Measurements from ENCODE around the gene HGFAC. TPM values are rescaled to one million over a fixed set of nuclear protein-coding genes. Genes with fewer than 3 reads are reported as not detected.
"Not testable (repeated sequence)": the region's sequence is repeated elsewhere in the genome, so short reads cannot be mapped to it uniquely, and the experiment has no call there.

Gene HGFAC
- total RNA-seq, 1 experiment from 2014 or later: not detected

- in situ Hi-C loops (cut with HindIII; ENCODE audit: low sequenced_read_pairs): no loop called here
- no peak for DNase-seq (ENCODE audit: low spot score)
Measured at GRCh38 chr4:3409571-3410091, 32.1 kb upstream of the HGFAC start.

GRCh38 chr4:3410401-3411135, 31.2 kb upstream of the HGFAC start:
- in situ Hi-C loops (cut with HindIII; ENCODE audit: low sequenced_read_pairs): no loop called here
- DNase-seq (ENCODE audit: low spot score): peak; percentile 62

- in situ Hi-C loops (cut with HindIII; ENCODE audit: low sequenced_read_pairs); DNase-seq (ENCODE audit: low spot score): not testable (repeated sequence)
Measured at GRCh38 chr4:3411190-3411589, 30.6 kb upstream of the HGFAC start.

DNA sequence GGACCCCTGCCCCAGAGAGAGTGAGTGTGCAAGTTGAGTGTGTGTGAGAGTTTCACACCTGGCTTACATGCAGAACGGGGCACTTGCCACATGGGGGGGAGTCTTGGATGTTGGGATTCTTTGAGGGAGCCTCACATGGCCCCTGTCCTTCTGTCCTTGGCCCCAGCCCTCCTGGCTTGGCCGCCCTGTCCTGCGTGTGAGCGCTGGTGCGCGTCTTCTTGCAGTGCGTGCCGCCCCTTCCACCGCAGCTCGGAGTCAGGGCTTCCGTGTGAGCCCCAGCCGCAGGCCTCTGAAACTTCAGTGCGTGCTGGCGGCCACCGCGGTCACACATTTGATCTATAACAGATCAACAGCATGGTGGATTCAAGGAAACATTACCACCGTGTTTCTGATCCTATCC, 30.1 kb upstream of the HGFAC start:
- in situ Hi-C loops (cut with HindIII; ENCODE audit: low sequenced_read_pairs): no loop called here
- DNase-seq (ENCODE audit: low spot score): no peak

DNA sequence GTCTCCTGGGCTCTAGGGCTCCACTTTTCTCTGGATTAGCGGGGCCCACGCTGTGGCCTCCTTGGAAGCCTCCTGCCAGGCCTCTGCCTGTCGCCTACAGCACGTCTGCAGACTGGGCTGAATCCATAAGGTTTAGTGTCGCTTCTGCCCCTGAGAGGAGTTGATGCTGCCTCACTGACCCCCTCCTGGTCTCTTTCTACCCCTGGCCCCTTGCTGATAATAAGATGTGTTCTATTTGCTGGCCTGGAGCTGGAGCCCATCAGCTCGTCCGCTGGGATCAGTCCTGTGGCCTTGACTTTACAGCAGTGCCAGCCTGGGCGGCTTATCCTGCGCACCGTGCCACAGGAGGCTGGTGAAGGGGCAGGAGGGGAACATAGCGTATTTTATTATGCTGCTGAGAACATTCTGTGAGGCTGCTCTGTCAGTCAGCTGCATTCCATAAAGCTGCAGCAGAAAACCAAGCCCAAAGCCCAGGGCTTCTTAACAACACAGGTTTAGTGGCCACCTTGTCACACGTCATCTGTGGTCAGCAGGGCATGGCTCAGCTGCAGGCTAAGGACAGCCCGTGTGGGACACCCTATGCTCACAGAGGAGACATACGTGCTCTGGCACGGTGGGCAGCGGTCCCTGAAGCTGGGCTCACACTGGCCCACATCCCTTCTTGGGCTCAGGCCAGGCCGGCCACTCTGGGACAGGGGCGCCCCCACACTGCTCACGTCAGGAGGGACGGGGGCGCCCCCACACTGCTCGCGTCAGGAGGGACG, 29.3 kb upstream of the HGFAC start:
- in situ Hi-C loops (cut with HindIII; ENCODE audit: low sequenced_read_pairs): no loop called here
- no peak for DNase-seq (ENCODE audit: low spot score)

DNA sequence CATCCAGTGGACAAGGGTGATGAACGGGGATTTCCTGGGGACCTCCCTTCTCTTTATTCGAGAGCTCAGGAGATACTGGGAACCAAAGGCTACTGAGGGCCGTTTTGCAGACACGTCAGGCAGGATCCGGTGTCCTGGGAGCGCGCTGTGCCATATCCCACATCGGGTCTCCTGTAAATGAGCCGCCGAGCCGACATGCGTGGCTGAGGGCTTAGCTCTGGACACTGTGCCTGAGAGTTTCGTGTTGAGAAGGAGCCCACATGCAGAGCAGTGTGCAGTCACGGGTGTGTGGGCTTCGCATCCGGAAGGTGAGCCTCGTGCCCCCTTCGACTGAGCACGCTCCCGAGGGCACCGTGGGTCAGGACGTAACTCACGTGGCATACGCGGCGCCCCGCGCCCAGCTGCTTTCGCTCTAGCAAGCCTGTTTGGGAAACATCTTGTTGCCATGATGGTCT, 28.5 kb upstream of the HGFAC start:
- in situ Hi-C loops (cut with HindIII; ENCODE audit: low sequenced_read_pairs): no loop called here

DNA sequence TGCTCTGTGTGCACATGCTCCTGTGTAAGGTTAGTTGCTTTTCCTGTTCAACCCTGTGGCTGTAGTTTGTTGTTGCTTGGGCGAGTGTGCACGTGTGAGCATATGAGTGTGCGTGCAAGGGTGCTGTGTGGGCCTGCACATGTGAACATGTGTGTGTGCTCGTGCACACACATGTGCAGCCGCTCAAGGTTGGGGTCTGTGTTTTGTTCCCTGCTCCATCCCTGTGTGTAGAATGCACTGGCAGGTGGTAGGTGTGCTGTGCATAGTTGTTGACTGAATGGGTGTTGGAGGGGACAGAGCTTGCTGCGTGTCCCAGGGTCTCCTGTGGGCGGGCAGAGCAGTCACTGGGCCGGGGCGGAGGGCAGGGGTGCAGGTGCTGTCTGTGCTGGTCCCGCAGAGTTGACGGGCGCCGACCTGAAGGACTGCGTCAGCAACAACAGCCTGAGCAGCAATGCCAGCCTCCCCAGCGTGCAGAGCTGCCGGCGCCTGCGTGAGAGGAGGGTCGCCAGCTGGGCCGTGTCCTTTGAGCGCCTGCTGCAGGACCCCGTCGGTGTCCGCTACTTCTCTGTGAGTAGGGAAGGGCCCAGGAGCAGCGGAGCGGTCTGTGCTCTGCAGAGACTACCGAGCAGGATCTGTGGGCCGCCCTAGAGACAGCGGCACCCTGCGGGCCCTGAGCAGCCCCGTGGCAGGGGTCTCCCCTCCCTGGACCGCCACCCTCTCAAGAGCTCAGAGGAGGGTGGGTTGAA, 27.9 kb upstream of the HGFAC start:
- no peak for DNase-seq (ENCODE audit: low spot score)
- in situ Hi-C loops (cut with HindIII; ENCODE audit: low sequenced_read_pairs): no loop called here

More for the DNA sequence above, 28.5 kb upstream of the HGFAC start:
- no peak for DNase-seq (ENCODE audit: low spot score)

DNA sequence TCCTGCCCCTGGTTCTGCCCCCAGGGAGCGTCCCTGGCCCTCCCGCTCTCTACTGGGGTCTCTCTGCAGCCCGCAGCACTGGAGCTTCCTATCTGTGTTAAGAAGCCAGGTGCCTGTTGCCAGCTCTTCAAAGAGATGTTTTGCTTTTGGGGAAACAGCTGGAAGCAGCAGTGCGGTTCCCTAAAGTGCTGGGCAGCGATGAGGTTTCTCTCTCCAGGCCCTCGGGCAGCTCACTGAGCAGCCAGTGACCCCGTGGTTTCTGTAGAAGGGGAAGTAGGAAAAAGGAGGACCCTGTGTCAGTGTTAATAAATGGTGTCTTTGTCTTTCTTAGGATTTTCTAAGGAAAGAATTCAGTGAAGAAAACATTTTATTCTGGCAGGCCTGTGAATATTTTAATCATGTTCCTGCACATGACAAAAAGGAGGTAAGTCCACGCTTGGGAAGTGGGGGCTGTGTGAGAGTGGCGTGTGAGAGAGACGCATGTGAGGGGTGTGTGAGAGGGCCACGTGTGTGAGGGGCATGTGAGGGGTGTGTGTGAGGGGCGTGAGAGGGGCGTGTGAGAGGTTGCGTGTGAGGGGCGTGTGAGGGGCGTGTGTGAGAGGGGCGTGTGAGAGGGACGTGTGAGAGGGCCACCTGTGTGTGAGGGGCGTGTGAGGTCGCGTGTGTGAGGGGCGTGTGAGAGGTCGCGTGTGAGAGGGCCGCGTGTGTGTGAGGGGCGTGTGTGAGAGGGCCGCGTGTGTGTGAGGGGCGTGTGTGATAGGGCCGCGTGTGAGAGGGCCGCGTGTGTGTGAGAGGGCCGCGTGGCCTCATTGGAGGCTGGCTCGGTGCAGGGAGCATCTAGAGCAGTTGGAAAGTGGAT, 27.1 kb upstream of the HGFAC start:
- no peak for DNase-seq (ENCODE audit: low spot score)
- in situ Hi-C loops (cut with HindIII; ENCODE audit: low sequenced_read_pairs): no loop called here

- in situ Hi-C loops (cut with HindIII; ENCODE audit: low sequenced_read_pairs): no loop called here
- no peak for DNase-seq (ENCODE audit: low spot score)
Measured at GRCh38 chr4:3415471-3416141, 26.2 kb upstream of the HGFAC start.

DNA sequence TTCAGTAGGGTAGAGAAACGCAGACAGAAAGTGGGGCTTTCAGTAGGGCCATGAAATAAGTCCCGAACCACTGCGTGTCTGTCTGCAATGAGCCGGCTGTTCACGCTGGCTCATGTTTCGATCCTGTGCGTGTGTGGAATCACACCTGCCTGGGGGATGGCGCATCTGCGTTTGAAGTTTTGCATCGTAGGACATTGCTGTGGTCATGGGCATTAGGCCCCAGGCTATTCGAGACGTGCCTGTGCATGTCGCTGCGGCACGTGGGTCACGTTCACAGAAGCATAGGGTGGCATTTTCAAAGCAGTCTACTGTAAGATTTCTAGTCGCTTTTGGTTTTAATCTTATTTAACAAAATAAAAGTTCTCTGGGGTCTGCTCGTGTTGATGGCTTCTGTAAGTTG, 25.5 kb upstream of the HGFAC start:
- in situ Hi-C loops (cut with HindIII; ENCODE audit: low sequenced_read_pairs): no loop called here
- DNase-seq (ENCODE audit: low spot score): no peak

DNA sequence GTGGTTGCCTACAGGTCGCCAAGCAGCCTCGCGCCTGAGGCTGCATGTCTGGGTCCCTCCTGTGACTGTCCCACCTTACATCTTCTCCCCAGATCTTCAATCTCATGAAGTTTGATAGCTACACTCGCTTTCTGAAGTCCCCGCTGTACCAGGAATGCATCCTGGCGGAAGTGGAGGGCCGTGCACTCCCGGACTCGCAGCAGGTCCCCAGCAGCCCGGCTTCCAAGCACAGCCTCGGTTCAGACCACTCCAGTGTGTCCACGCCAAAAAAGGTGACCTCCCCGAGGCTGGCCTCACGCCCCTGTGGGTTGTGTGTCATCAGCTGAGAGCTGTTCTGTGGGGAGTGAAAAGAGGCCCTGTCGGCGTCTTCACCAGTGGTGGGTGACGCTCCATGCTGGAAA, 24.9 kb upstream of the HGFAC start:
- DNase-seq (ENCODE audit: low spot score): no peak
- in situ Hi-C loops (cut with HindIII; ENCODE audit: low sequenced_read_pairs): no loop called here

- in situ Hi-C loops (cut with HindIII; ENCODE audit: low sequenced_read_pairs): no loop called here
- DNase-seq (ENCODE audit: low spot score): no peak
Measured at GRCh38 chr4:3417448-3417847, 24.3 kb upstream of the HGFAC start.

GRCh38 chr4:3418029-3418762, 23.6 kb upstream of the HGFAC start:
- in situ Hi-C loops (cut with HindIII; ENCODE audit: low sequenced_read_pairs): no loop called here
- no peak for DNase-seq (ENCODE audit: low spot score)

- in situ Hi-C loops (cut with HindIII; ENCODE audit: low sequenced_read_pairs): no loop called here
- DNase-seq (ENCODE audit: low spot score): peak; percentile 35
Measured at GRCh38 chr4:3419836-3420605, 21.7 kb upstream of the HGFAC start.

DNA sequence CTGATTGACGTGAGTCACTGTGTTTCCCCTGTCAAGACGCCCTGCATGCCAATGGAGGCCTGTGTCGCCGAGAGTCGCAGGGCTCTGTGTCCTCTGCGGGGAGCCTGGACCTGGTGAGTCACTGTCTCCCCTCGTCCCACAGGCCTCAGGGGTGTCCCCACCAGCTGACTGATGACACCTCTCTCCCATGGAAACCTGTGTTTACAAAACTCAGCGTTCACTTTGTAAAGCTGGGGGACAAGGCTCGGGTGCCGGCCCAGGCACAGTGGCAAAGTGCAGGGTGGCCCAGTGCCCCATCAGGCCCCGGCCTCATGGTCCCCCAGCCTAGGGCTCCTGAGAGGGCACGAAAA, 21.2 kb upstream of the HGFAC start:
- in situ Hi-C loops (cut with HindIII; ENCODE audit: low sequenced_read_pairs): no loop called here

GRCh38 chr4:3420956-3421355, 20.8 kb upstream of the HGFAC start:
- in situ Hi-C loops (cut with HindIII; ENCODE audit: low sequenced_read_pairs): no loop called here
- DNase-seq (ENCODE audit: low spot score): no peak

More for the DNA sequence above, 21.2 kb upstream of the HGFAC start:
- DNase-seq (ENCODE audit: low spot score): no peak

GRCh38 chr4:3421470-3421869, 20.3 kb upstream of the HGFAC start:
- in situ Hi-C loops (cut with HindIII; ENCODE audit: low sequenced_read_pairs): no loop called here
- DNase-seq (ENCODE audit: low spot score): no peak

Data from G401 (cell line).